Measurements from ENCODE around the gene ATG16L2. TPM values are rescaled to one million over a fixed set of nuclear protein-coding genes. Genes with fewer than 3 reads are reported as not detected.

The ATG16L2 gene
- total and polyA plus RNA-seq, 4 donors = 4.7 to 17.8 (median 7.4) TPM

- peak overlapping the region in 1 of 3 donors; percentile 70 for H3K4me3 ChIP-seq (ENCODE audit: low read depth in 1 of 3, low read length in 3 of 3)
- peaks cover 7 to 28% (median 22%) of the 10 kb centered on the region in 4 donors for H3K4me1 ChIP-seq (ENCODE audit: control insufficient read depth in 4 of 4, insufficient read depth in 4 of 4, low read length in 3 of 4)
- no peak for DNase-seq (ENCODE audit: low spot score)
- no peak overlapping the region for H3K9ac ChIP-seq (ENCODE audit: low read depth in 1 of 2, low read length in 2 of 2)
- WGBS = 64% methylated on average over 4 of the region's 4 CpGs
- TF ChIP-seq FOXA1 (IDR thresholded peaks at IDR 0.05) (no peak), GABPA (IDR thresholded peaks at IDR 0.05 in 1 of 2, conservative IDR thresholded peaks at IDR 0.05 in 1 of 2) (no peak), RAD21 (IDR thresholded peaks at IDR 0.05) (no peak), REST (IDR thresholded peaks at IDR 0.05) (no peak), HNF4A (conservative IDR thresholded peaks at IDR 0.05) (no peak), CTCF (IDR thresholded peaks at IDR 0.05; ENCODE audit: low read depth, low read length, missing input control) (no peak), MAX (IDR thresholded peaks at IDR 0.05) (no peak), NR2F2 (IDR thresholded peaks at IDR 0.05) (no peak), FOXA2 (IDR thresholded peaks at IDR 0.05) (no peak), RXRA (IDR thresholded peaks at IDR 0.05) (no peak), ATF3 (IDR thresholded peaks at IDR 0.05) (no peak), EGR1 (IDR thresholded peaks at IDR 0.05; ENCODE audit: low read depth in 2 of 2) (no peak), HNF4G (IDR thresholded peaks at IDR 0.05) (no peak), TAF1 (conservative IDR thresholded peaks at IDR 0.05) (no peak), JUND (IDR thresholded peaks at IDR 0.05) (no peak), SP1 (IDR thresholded peaks at IDR 0.05) (no peak), YY1 (IDR thresholded peaks at IDR 0.05) (no peak), ZBTB33 (IDR thresholded peaks at IDR 0.05) (no peak)
- H3K27ac ChIP-seq (ENCODE audit: low read depth in 1 of 2, low read length in 2 of 2) = peak overlapping the region in 1 of 2 donors; percentile 89
- H3K9me3 ChIP-seq (ENCODE audit: control insufficient read depth in 4 of 4, low read length in 3 of 4) = no peaks in the 10 kb centered on the region
- peaks cover 0 to under 1% (median 0%) of the 10 kb centered on the region in 4 donors for H3K36me3 ChIP-seq (ENCODE audit: control insufficient read depth in 4 of 4, insufficient read depth in 3 of 4, low read depth in 1 of 4, low read length in 3 of 4)
- no peaks in the 10 kb centered on the region for H3K27me3 ChIP-seq (ENCODE audit: control insufficient read depth in 4 of 4, insufficient read depth in 4 of 4, low read length in 3 of 4)
These were observed 1.6 kb upstream of the ATG16L2 start for GRCh38 chr11:72812604-72812966.

Data from liver (tissue), 9 donors.